NCI-H146 treated with DMSO at 0.1 percent for 48 hours (cell line): ENCODE measurements around the gene TLCD1.
A peak's percentile ranks its signal among the peaks of the same experiment; 100 is the strongest.

ENCODE experiments used
- DNase-seq: peaks from one replicate; lab custom pipeline; 2025; ENCODE audit not compliant: unreplicated experiment; lab: John Stamatoyannopoulos, UW

Gene TLCD1

DNA sequence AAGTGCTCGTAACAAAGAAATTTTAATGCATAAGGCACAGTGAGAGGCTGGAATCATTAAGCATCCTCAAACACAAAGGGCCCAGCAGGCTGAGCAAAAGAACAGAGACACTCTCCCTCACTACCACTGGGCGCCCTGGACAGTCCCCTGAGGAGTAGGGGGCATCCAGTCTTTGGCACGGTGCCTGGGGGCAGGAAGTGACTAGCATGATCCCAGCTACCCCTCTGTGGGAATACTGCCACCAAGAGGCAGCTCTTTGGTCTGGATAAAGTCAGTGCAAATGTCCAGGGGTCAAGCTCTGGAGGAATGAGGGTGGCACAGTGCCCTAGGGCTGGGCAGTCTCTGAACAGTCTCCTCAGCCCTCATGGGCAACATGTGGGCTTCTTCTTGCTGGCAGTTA is 11.8 kb downstream of the TLCD1 start:
- DNase-seq = no peak

DNA sequence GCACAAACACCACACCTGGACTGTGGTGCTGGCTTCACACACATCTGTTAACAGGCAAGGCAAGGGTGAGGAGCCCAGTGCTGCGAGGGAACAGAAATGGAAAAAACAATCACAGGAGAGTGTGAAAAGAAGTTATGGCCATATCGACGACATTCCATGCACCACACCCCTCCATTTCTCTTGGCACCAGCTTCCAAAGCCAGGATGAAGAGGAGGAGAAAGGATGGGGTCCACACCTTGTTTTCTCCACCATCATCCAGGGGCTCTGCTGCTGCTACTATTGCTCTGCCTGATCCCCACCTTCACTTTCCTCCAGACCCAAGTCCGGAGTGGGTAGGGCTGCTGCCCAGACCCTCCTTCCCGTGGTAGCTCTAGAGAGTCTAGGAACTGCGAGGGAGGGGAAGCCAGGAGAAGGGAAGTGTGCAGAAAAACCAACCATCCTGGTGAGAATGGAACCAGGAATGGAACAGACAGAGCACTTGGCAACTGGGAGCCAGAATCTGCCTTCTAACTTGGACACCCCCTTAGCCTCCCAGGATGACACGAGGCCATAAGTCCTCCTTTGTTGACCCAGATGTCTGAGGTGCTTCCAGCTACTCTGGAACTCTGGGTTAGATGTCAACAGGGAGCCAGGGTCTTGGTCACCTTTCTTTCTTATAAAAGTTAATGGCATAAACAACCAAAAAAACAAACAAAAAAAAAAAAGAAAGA is 13.2 kb downstream of the TLCD1 start:
- no peak for DNase-seq

- DNase-seq = no peak
Measured at GRCh38 chr17:28712032-28712704, 13.9 kb downstream of the TLCD1 start.

GRCh38 chr17:28711723-28712031 is 14.4 kb downstream of the TLCD1 start, which contains the start of gene PROCA1:
Gene PROCA1 (minus strand): TSS chr17:28711888. CDS start chr17:28711660, 228 bp downstream.
- no peak for DNase-seq

DNA sequence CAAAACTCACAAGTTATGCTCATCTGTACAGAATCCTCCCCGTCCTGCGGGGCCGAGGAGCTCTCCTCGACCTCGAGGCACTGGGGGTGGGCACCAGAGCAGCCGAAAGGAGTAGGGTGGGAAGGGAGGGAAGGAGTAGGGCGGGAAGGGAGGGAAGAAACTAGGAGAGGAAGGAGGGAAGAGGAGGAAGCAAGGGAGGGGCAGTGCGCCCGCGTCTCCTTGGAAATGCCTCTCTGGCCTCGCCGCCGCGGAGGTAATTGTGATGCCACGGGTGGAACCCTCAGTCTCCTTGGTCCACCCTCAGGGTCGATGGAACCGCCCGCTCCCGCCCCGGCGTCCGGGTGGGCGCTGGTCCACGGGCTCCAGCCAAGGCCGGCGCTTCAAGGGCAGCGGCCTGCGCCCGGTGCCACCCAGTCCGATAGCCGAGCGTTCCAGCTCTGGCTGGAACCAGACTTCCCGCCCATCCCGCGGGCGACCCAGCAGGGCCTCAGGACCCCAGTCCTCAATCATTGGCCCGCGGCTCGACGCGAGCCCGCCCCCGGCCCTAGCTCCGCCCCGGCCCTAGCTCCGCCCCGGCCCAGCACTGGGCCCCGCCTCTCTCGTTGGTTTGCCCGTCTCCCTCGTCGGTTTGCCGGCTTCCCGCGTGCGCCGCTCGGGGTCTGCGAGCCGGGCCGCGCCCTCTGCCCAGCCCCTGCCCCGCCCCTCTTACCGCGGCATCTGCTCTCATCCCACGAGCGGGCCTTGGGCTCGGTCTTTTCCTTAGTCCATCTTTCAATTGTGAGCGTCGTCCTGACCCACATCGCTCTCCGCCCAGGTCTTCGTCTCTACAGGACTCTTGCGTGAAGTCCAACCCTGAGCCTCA is 14.9 kb downstream of the TLCD1 start:
- DNase-seq = peak; percentile 73

GRCh38 chr17:28707339-28707720 is 18.7 kb downstream of the TLCD1 start:
- no peak for DNase-seq

- no peak for DNase-seq
Measured at GRCh38 chr17:28706471-28707338, 19.3 kb downstream of the TLCD1 start.

GRCh38 chr17:28705728-28706334 is 20.2 kb downstream of the TLCD1 start:
- DNase-seq = no peak

GRCh38 chr17:28705074-28705659 is 20.9 kb downstream of the TLCD1 start:
- no peak for DNase-seq

DNA sequence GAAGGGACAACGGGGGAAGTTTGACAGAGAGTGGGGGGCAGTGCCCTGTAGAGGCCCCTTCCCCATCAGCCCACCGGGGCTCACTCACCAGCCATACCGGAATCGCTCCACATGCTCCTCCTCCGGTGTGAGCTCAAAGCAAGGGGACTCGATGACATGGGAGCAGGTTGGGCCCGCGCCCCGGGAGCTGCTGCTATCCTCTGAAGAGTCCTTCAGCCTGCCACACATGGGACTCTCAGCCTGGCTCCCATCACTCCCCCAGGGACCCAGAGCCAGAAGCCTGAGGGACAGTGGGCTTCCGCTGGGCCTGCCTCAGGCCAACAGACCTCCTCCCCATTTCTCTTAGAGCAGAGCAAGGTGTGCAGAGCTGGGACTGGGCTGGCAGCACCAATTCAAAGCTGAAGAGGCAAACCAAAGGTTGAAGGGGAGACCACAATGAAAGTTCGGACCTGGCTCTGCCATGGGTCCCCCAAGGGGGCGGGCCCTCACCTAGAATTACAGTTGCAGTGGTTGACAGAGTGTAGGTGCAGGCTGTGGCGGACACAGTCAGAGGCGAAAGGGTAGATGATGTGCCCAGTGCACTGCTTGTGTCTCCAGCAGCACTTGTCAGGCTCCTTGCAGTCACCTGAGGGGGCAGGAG is 21.7 kb downstream of the TLCD1 start:
- no peak for DNase-seq

GRCh38 chr17:28703552-28704218 is 22.3 kb downstream of the TLCD1 start:
- DNase-seq = no peak

DNA sequence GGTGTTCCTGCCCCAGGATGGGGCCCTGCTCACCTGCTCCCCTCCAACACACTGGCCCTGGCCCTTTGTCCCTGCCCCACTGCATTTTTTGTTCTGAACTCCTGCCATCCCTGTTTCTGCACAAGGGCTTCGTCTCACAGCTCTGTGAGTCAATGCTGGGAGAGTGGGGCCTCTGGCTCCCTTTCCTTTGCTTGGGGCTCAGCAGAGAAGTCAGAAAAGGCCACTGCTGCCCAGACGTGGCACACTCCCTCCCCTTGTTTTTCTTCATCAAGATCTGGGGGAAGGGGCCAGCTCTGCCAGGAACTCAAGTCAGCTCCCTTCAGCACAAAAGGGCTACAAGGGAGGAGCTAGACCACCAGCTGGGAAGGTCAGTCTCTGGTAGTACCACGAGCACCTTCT is 23.3 kb downstream of the TLCD1 start:
- DNase-seq = no peak

DNA sequence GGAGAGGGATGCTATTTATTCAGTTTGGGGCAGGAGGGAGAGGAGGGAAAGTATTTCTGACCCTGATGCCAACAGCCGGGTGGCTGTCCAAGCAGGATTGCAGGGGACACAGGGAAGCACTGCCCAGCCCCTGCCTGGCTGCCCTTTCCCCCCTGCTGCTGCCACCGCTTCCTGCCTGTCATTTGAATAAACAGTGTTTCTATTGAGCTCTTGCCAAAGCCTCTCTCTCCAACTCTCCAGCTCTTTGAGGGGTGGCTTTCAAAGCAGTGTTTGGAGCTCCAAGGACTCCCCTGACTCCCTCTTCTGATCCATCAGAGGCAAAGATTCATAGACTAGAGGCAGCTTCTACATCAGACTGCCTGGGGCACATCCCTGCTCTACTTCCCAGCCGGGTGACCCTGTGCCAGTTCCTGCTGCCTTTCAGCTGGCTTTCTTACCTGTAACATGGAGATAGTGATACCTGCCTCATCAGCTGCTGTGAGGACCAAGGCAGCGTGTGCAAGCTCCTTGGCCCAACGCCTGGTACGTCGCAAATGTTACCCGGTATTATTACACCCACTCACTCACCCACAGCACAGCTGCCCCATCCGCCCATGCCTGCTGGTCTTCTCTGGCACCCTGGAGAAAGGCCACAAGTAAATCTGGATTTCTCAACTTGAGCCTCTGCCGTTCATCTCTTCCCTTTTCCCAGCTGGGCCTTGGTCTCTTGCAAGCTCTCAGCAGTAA is 23.8 kb downstream of the TLCD1 start:
- no peak for DNase-seq

DNA sequence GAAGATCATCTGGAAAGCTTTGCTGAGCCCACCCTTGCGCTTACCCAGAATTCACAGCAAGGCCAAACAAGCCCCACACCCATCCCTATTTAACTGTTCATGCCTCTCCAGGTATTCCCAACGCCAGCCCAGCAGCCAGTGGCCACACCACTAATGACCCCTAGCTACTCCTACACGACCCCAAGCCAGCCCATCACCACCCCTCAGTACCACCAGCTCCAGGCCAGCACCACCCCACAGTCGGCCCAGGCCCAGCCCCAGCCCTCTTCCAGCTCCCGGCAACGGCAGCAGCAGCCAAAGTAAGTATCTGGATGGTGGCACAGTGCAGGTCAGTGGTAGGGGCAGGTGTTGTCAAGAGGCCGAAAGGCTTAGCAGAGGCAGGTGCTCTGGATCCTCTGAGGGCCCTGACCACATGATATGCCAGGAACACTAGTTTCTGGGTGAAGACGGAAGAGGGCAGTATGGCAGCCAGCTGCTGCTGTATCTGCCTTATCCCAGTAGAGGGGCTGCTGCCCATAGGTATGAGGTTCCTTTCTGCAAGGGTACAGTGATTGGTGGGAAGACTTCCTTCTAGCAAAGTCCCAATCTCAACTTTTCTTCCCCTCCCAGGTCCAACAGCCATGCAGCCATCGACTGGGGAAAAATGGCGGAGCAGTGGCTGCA is 25.1 kb downstream of the TLCD1 start:
- DNase-seq = no peak

GRCh38 chr17:28700278-28700677 is 25.8 kb downstream of the TLCD1 start:
- no peak for DNase-seq

DNA sequence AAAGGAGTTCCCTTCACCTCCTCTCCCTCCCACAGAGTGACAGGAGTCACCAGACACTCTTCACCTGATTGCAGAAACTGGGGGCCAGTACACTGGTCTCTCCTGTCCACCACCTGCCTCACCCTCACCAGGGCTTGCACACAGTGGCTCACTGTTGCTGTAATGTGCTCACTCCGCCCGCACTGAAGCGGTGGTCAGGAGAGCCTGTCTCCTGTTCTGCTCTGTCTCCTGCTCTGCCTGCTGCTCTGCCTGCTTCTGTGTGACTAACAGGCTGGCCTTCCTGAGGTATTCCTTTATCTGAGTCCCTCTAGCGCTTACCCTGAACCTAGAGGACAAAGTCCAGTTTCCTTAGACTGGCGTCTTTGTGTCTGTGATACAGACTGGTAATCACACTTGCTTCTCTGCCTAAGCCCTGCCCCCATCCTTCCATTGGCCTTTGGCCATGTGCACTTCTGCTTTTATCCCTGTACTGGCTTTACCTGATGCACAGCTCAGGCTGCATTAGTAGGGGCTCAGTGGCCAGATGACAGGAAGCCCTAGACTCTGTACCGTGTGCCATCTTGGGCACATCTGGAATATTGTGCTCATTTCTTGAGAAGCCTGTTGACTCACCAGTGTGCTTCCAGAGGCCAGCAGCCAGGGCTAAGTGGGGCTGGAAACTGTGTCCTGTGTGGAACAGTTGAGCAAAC is 27.6 kb downstream of the TLCD1 start:
- no peak for DNase-seq

DNA sequence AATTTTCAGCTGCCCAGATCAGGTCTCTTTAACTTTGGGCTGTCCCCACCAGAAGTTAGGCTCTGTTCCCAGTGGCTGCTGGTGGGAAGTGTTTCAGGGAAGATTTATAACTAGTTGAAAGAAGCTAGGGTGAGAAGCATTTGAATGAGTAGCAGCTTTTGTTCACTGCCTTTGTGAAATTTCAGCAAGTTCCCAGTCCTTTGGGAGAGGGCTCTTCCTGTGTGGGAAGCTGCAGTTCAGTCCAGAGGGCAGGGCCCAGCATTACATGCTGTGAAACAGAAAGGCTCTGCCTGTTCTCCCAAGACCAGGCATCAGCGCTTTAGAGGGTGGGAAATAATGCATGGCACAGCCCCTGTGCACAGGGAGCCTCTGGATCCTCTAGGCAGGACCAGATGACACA is 32.2 kb downstream of the TLCD1 start:
- no peak for DNase-seq
